ENCODE results near the gene MYO3B. TPM values are rescaled to one million over a fixed set of nuclear protein-coding genes. Genes with fewer than 3 reads are reported as not detected.

Gene MYO3B
- total RNA-seq = 1 to 10 TPM; 1.4 to 2.5 TPM
- 3.5 TPM for polyA plus RNA-seq (ENCODE audit: insufficient read depth, low read depth, low replicate concordance)
- long read RNA-seq, donor 1 = 0 reads
- long read RNA-seq, donor 2 = 0 reads

- Histone ChIP-seq H3K27ac (no peak within 1 kb of the TSS), H3K27me3 (no peaks in the 10 kb centered on the region), H3K9me3 (no peaks in the 10 kb centered on the region), H3K4me1 (no peaks in the 10 kb centered on the region), H3K4me3 (no peak within 1 kb of the TSS), H3K36me3 (ENCODE audit: low read depth, missing control alignments) (no peaks in the 10 kb centered on the region)
- DNase-seq = no peak
- intact Hi-C loops (cut with DNase I; ENCODE audit: low total_unique reads) = no loop called here
- TF ChIP-seq CTCF (IDR thresholded peaks at IDR 0.05) (no peak), POLR2A (IDR thresholded peaks at IDR 0.05) (no peak)
- WGBS, 2 donors = 90 to 91% methylated on average over 3 of the region's 3 CpGs
Observed at GRCh38 chr2:170177950-170178781, at the start of gene MYO3B. Gene MYO3B, plus strand, starts transcription at chr2:170178147. Its CDS starts 141 bp downstream, at chr2:170178288.

GRCh38 chr2:170139276-170139967 is 38.5 kb upstream of the MYO3B start:
- intact Hi-C loops (cut with DNase I; ENCODE audit: low total_unique reads) = no loop called here
- no peaks in the 10 kb centered on the region for H3K27me3 ChIP-seq
- no peak for DNase-seq
- H3K4me3 ChIP-seq = no peak overlapping the region
- no peak for TF ChIP-seq POLR2A (IDR thresholded peaks at IDR 0.05)
- TF ChIP-seq CTCF (IDR thresholded peaks at IDR 0.05) = no peak
- H3K4me1 ChIP-seq = peaks cover 11% of the 10 kb centered on the region
- no peak overlapping the region for H3K27ac ChIP-seq
- H3K9me3 ChIP-seq = no peaks in the 10 kb centered on the region
- no peaks in the 10 kb centered on the region for H3K36me3 ChIP-seq (ENCODE audit: low read depth, missing control alignments)
- WGBS, 2 donors = 84 to 89% methylated on average over 9 of the region's 9 CpGs

- no peak for DNase-seq
- intact Hi-C loops (cut with DNase I; ENCODE audit: low total_unique reads) = no loop called here
- Histone ChIP-seq H3K27ac (no peak overlapping the region), H3K9me3 (no peaks in the 10 kb centered on the region), H3K4me1 (peaks cover 15% of the 10 kb centered on the region), H3K27me3 (no peaks in the 10 kb centered on the region), H3K36me3 (ENCODE audit: low read depth, missing control alignments) (no peaks in the 10 kb centered on the region), H3K4me3 (no peak overlapping the region)
- 66 to 80% methylated on average over 5 of the region's 5 CpGs for WGBS, 2 donors
- TF ChIP-seq CTCF (IDR thresholded peaks at IDR 0.05) (no peak), POLR2A (IDR thresholded peaks at IDR 0.05) (no peak)
Observed at GRCh38 chr2:170140561-170140960, 37.4 kb upstream of the MYO3B start.

- TF ChIP-seq CTCF (IDR thresholded peaks at IDR 0.05) (no peak), POLR2A (IDR thresholded peaks at IDR 0.05) (no peak)
- DNase-seq = no peak
- no peak overlapping the region for H3K4me3 ChIP-seq
- H3K27me3 ChIP-seq = no peaks in the 10 kb centered on the region
- 72 to 77% methylated on average over 12 of the region's 12 CpGs for WGBS, 2 donors
- H3K36me3 ChIP-seq (ENCODE audit: low read depth, missing control alignments) = no peaks in the 10 kb centered on the region
- intact Hi-C loops (cut with DNase I; ENCODE audit: low total_unique reads) = no loop called here
- no peak overlapping the region for H3K27ac ChIP-seq
- H3K4me1 ChIP-seq = peaks cover 15% of the 10 kb centered on the region
- no peaks in the 10 kb centered on the region for H3K9me3 ChIP-seq
Observed at GRCh38 chr2:170141865-170142264, 36.1 kb upstream of the MYO3B start.
